MCF 10A (cell line): ENCODE measurements around the gene HSPB8. TPM values are rescaled to one million over a fixed set of nuclear protein-coding genes. Genes with fewer than 3 reads are reported as not detected.
"Not testable (repeated sequence)": the region's sequence is repeated elsewhere in the genome, so short reads cannot be mapped to it uniquely, and the experiment has no call there.

Source experiments
- BruUV-seq: library from RNA; stranded (reverse); fragments of 400-500 nt; replicated peaks from 2 replicates; lab custom pipeline; 2021; lab: Mats Ljungman, UMichigan
- CTCF ChIA-PET: fragments of 300-600 bp; sonication (Branson Sonifier 250); formaldehyde crosslinking; extraction: SDS; loops from one replicate; lab custom pipeline; 2021; ENCODE audit warnings: antibody characterized with exemption, inconsistent platforms; lab: Yijun Ruan, JAX
- POLR2A ChIA-PET: fragments of 300-600, 350-650 bp; sonication (Branson Sonifier 250); formaldehyde crosslinking; extraction: SDS; loops from one replicate; lab custom pipeline; 2020; ENCODE audit warnings: antibody characterized with exemption, inconsistent platforms; lab: Yijun Ruan, JAX
- DNase-seq: peaks from one replicate; pipeline ENCODE4 v3.0.0-alpha.2; 2018; ENCODE audit not compliant: unreplicated experiment
- H3K27ac Mint-ChIP-seq: one replicate; pipeline ENCODE4 v1.8.0; 2022; ENCODE audit warnings: mild to moderate bottlenecking, low read depth, mixed read lengths; ENCODE audit not compliant: unreplicated experiment
- H3K27me3 Mint-ChIP-seq: one replicate; pipeline ENCODE4 v1.8.0; 2022; ENCODE audit warnings: mixed read lengths; ENCODE audit not compliant: insufficient read depth, unreplicated experiment
- H3K36me3 Mint-ChIP-seq: one replicate; pipeline ENCODE4 v1.8.0; 2022; ENCODE audit warnings: mild to moderate bottlenecking, moderate library complexity, mixed read lengths; ENCODE audit not compliant: insufficient read depth, unreplicated experiment
- H3K4me1 Mint-ChIP-seq: one replicate; pipeline ENCODE4 v1.8.0; 2022; ENCODE audit warnings: mixed read lengths; ENCODE audit not compliant: insufficient read depth, unreplicated experiment
- H3K4me3 Mint-ChIP-seq: one replicate; pipeline ENCODE4 v1.8.0; 2022; ENCODE audit warnings: mild to moderate bottlenecking, moderate library complexity, mixed read lengths; ENCODE audit not compliant: unreplicated experiment
- H3K9me3 Mint-ChIP-seq: one replicate; pipeline ENCODE4 v1.8.0; 2022; ENCODE audit warnings: mixed read lengths; ENCODE audit not compliant: unreplicated experiment
- intact Hi-C: fragments of 100-400 bp; cut with micrococcal nuclease; formaldehyde crosslinking; loops from 2 replicates; pipeline ENCODE4 v1.14.1; 2022
- total RNA-seq: library from RNA; stranded (reverse); gene quantifications from 2 replicates; pipeline ENCODE4 v1.2.3, GENCODE V29; 2022
- TF ChIP-seq, protein P1 (sequence below): fragments of 200-600 bp; IDR thresholded peaks from one replicate; pipeline ENCODE4 v1.8.0; 2022; ENCODE audit warnings: antibody characterized with exemption, mild to moderate bottlenecking; ENCODE audit not compliant: unreplicated experiment

HSPB8 gene
- total RNA-seq, 1 experiment from 2014 or later: 0.23 TPM

DNA sequence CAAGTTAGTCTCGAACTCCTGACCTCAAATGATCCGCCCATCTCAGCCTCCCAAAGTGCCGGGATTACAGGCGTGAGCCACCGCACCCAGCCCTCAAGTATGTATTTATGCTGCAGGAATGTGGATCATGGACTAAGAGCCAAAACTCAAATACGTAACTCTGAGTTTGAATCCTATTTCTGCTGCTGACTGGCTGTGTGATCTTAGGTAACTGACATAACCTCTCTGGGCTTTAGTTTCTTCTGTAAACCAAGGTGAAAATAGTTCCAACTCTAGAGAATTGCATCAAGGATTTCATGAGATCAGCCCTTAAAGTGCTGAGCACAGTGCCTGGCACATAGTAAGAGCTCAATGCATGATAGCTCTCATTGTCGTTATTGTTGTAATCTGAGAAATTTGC is 37.4 kb downstream of the HSPB8 start:
- DNase-seq: no peak
- Mint-ChIP-seq H3K9me3 (peaks cover 16% of the 10 kb centered on the region), H3K36me3 (peaks cover 12% of the 10 kb centered on the region), H3K27ac (no peak overlapping the region), H3K27me3 (peaks cover 34% of the 10 kb centered on the region), H3K4me3 (no peak overlapping the region), H3K4me1 (no peaks in the 10 kb centered on the region)
- intact Hi-C loops: no loop called here
- BruUV-seq: no TSS peak
- CTCF ChIA-PET: no interaction called here
- TF ChIP-seq, protein P1, sequence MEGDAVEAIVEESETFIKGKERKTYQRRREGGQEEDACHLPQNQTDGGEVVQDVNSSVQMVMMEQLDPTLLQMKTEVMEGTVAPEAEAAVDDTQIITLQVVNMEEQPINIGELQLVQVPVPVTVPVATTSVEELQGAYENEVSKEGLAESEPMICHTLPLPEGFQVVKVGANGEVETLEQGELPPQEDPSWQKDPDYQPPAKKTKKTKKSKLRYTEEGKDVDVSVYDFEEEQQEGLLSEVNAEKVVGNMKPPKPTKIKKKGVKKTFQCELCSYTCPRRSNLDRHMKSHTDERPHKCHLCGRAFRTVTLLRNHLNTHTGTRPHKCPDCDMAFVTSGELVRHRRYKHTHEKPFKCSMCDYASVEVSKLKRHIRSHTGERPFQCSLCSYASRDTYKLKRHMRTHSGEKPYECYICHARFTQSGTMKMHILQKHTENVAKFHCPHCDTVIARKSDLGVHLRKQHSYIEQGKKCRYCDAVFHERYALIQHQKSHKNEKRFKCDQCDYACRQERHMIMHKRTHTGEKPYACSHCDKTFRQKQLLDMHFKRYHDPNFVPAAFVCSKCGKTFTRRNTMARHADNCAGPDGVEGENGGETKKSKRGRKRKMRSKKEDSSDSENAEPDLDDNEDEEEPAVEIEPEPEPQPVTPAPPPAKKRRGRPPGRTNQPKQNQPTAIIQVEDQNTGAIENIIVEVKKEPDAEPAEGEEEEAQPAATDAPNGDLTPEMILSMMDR: no peak
- POLR2A ChIA-PET: no interaction called here

DNA sequence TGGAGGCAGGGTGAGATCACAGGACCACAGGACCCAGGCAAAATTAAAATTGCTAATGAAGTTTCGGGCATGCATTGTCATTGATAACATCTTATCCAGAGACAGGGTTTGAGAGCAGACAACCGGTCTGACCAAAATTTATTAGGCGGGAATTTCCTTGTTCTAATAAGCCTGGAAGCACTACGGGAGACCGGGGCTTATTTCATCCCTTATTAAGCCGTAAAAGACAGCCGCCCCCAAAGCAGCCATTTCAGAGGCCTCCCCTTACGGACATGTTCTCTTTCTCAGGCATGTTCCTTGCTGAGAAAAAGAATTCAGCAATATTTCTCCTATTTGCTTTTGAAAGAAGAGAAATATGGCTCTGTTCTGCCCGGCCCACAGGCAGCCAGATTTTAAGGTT is 40.1 kb downstream of the HSPB8 start:
- DNase-seq, CTCF ChIA-PET, H3K4me1 Mint-ChIP-seq, H3K36me3 Mint-ChIP-seq, POLR2A ChIA-PET, BruUV-seq, intact Hi-C loops, H3K4me3 Mint-ChIP-seq, H3K27ac Mint-ChIP-seq: not testable (repeated sequence)
- Mint-ChIP-seq H3K9me3 (peaks cover 13% of the 10 kb centered on the region), H3K27me3 (peaks cover 34% of the 10 kb centered on the region)

DNA sequence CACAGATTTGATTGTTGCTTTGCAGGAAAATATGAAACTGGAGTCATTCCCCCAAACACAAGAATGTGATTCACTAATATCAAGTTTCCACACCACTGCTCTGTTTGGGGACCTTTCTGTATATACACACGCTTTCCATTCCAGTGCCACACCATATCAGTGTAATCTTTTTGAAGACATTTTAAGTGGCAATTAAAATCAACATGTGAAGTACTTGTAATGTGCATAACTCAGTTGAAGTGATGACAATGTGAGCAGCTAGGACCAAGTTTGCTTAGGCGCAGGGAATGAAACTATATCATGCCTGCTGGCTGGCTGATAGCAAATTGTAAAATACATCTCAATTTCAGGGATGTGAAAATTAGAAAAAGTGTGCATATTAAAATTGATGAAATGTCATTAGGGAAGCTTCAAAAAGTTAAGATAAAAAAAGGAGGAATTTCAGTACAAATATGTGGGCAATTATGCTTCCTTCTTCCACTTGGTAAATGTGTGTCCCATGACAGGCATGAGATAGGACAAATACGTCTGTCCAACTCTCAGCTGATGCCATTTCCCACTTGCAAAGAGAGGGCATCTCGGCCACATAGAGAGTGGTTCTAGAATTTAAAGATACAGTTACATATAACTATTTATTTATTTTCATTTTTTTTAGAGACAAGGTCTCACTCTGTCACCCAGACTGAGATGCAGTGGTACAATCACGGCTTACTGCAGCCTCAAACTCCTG is 43.7 kb downstream of the HSPB8 start:
- no peak overlapping the region for H3K4me3 Mint-ChIP-seq
- peaks cover under 1% of the 10 kb centered on the region for H3K36me3 Mint-ChIP-seq
- H3K9me3 Mint-ChIP-seq: peaks cover 6% of the 10 kb centered on the region
- H3K27me3 Mint-ChIP-seq: peaks cover 26% of the 10 kb centered on the region
- TF ChIP-seq, protein P1: no peak
- H3K4me1 Mint-ChIP-seq: no peaks in the 10 kb centered on the region
- no TSS peak for BruUV-seq
- intact Hi-C loops: loop anchor here (10.0 kb wide), 1 partner anchor 48 kb away; the partner anchor contains the start of gene HSPB8
- CTCF ChIA-PET: no interaction called here
- POLR2A ChIA-PET: no interaction called here
- no peak overlapping the region for H3K27ac Mint-ChIP-seq
- no peak for DNase-seq

DNA sequence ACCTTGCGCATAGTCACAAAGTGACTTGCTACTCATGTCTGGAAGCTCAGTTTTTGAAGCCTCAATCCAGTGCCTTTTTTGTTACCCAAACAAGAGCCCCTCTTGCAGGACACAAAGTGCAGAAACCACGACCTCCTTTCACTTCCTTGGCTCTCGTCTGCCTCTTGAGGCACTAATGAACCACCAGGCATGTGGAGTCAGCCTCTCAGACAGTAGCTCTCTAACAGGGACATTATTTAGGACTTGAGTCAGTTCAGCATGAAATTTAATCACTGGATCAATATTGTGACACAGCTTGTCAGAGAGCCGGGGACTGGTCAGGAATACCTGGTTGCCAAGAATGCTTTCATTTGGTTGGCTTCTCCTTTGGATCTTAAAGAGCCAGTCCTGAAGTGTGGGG is 46.7 kb downstream of the HSPB8 start:
- intact Hi-C loops: loop anchor here (10.0 kb wide), 1 partner anchor 51 kb away; the partner anchor contains the start of gene HSPB8
- H3K27ac Mint-ChIP-seq: no peak overlapping the region
- H3K4me1 Mint-ChIP-seq: no peaks in the 10 kb centered on the region
- no peaks in the 10 kb centered on the region for H3K36me3 Mint-ChIP-seq
- TF ChIP-seq, protein P1: no peak
- BruUV-seq: no TSS peak
- no peaks in the 10 kb centered on the region for H3K27me3 Mint-ChIP-seq
- ChIA-PET CTCF (no interaction called here), POLR2A (no interaction called here)
- no peak overlapping the region for H3K4me3 Mint-ChIP-seq
- DNase-seq: no peak
- peaks cover 14% of the 10 kb centered on the region for H3K9me3 Mint-ChIP-seq
